H9 (cell line): ENCODE data around the gene INSM1. TPM values are rescaled to one million over a fixed set of nuclear protein-coding genes. Genes with fewer than 3 reads are reported as not detected.
"Not testable (repeated sequence)": the region's sequence is repeated elsewhere in the genome, so short reads cannot be mapped to it uniquely, and the experiment has no call there.

Experiments used
- DNase-seq: peaks from one replicate; pipeline ENCODE4 v3.0.0-alpha.2; 2017
- H2AFZ ChIP-seq: one replicate; pipeline ENCODE4 v1.6.1; 2013; ENCODE audit warnings: mild to moderate bottlenecking, low read length, control low read depth, moderate library complexity
- H2AK5ac ChIP-seq: 2 replicates; pipeline ENCODE4 v1.6.1; 2013; ENCODE audit warnings: low read length, control low read depth, mixed read lengths; ENCODE audit not compliant: insufficient read length
- H2BK120ac ChIP-seq: one replicate; pipeline ENCODE4 v1.6.1; 2013; ENCODE audit warnings: low read depth, mild to moderate bottlenecking, low read length, control low read depth, inconsistent platforms; ENCODE audit not compliant: poor library complexity, severe bottlenecking
- H2BK12ac ChIP-seq: 2 replicates; pipeline ENCODE4 v1.6.1; 2013; ENCODE audit warnings: low read length, control low read depth, mixed read lengths, low read depth; ENCODE audit not compliant: insufficient read length
- H2BK15ac ChIP-seq: 2 replicates; pipeline ENCODE4 v1.6.1; 2013; ENCODE audit warnings: low read depth, low read length, control low read depth
- H2BK20ac ChIP-seq: one replicate; pipeline ENCODE4 v1.6.1; 2013; ENCODE audit warnings: low read depth, mild to moderate bottlenecking, low read length, control low read depth, inconsistent platforms; ENCODE audit not compliant: poor library complexity, severe bottlenecking
- H2BK5ac ChIP-seq: 2 replicates; pipeline ENCODE4 v1.6.1; 2013; ENCODE audit warnings: low read length, control low read depth, mixed read lengths; ENCODE audit not compliant: insufficient read length
- H3K14ac ChIP-seq: 2 replicates; pipeline ENCODE4 v1.6.1; 2013; ENCODE audit warnings: low read length, control low read depth; ENCODE audit not compliant: insufficient read depth
- H3K18ac ChIP-seq: 2 replicates; pipeline ENCODE4 v1.6.1; 2013; ENCODE audit warnings: low read depth, mild to moderate bottlenecking, mixed read lengths, low read length, control low read depth; ENCODE audit not compliant: insufficient read length
- H3K23ac ChIP-seq: 2 replicates; pipeline ENCODE4 v1.6.1; 2013; ENCODE audit warnings: low read length, control low read depth, mixed read lengths, low read depth; ENCODE audit not compliant: insufficient read length
- H3K23me2 ChIP-seq: 2 replicates; pipeline ENCODE4 v1.6.1; 2013; ENCODE audit warnings: low read depth, mild to moderate bottlenecking, mixed read lengths, low read length, control low read depth; ENCODE audit not compliant: insufficient read length, poor library complexity, severe bottlenecking
- H3K27ac ChIP-seq: 2 replicates; pipeline ENCODE4 v1.5.1; 2013; ENCODE audit warnings: low read length, control low read depth, mixed read lengths, low read depth; ENCODE audit not compliant: insufficient read length
- H3K27me3 ChIP-seq: 2 replicates; pipeline ENCODE4 v1.6.1; 2013; ENCODE audit warnings: low read length, control low read depth, inconsistent platforms; ENCODE audit not compliant: insufficient read depth
- H3K4ac ChIP-seq: 2 replicates; pipeline ENCODE4 v1.6.1; 2013; ENCODE audit warnings: low read depth, mild to moderate bottlenecking, control low read depth, inconsistent platforms, low read length, moderate library complexity
- H3K4me1 ChIP-seq: 2 replicates; pipeline ENCODE4 v1.6.1; 2013; ENCODE audit warnings: low read length, control low read depth, inconsistent platforms; ENCODE audit not compliant: insufficient read depth
- H3K4me2 ChIP-seq: 2 replicates; pipeline ENCODE4 v1.6.1; 2013; ENCODE audit warnings: low read length, control low read depth, mixed read lengths; ENCODE audit not compliant: insufficient read length, insufficient read depth
- H3K56ac ChIP-seq: 2 replicates; pipeline ENCODE4 v1.6.1; 2013; ENCODE audit warnings: low read depth, mild to moderate bottlenecking, mixed read lengths, low read length, control low read depth; ENCODE audit not compliant: insufficient read length
- H3K79me1 ChIP-seq: 2 replicates; pipeline ENCODE4 v1.6.1; 2013; ENCODE audit warnings: low read depth, mild to moderate bottlenecking, moderate library complexity, low read length, control low read depth, inconsistent platforms; ENCODE audit not compliant: insufficient read depth, poor library complexity, severe bottlenecking
- H3K79me2 ChIP-seq: 2 replicates; pipeline ENCODE4 v1.6.1; 2013; ENCODE audit warnings: low read length, control low read depth, inconsistent platforms; ENCODE audit not compliant: insufficient read depth
- H3K9ac ChIP-seq: 2 replicates; pipeline ENCODE4 v1.6.1; 2013; ENCODE audit warnings: low read length, control low read depth, mixed read lengths; ENCODE audit not compliant: insufficient read length; ENCODE audit errors: extremely low read depth
- H3K9me3 ChIP-seq: one replicate; pipeline ENCODE4 v1.6.1; 2013; ENCODE audit warnings: low read depth, low read length, inconsistent platforms; ENCODE audit not compliant: control insufficient read depth
- H3T11ph ChIP-seq: one replicate; pipeline ENCODE4 v1.6.1; 2013; ENCODE audit warnings: mild to moderate bottlenecking, low read length, control low read depth, inconsistent platforms
- H4K20me1 ChIP-seq: one replicate; pipeline ENCODE4 v1.6.1; 2013; ENCODE audit not compliant: control insufficient read depth, insufficient read length, insufficient read depth
- H4K5ac ChIP-seq: 2 replicates; pipeline ENCODE4 v1.6.1; 2013; ENCODE audit warnings: low read depth, mild to moderate bottlenecking, mixed read lengths, low read length, control low read depth; ENCODE audit not compliant: insufficient read length
- H4K8ac ChIP-seq: replicated peaks from 2 replicates; pipeline ENCODE4 v1.6.1; 2013; ENCODE audit warnings: low read length, control low read depth, mixed read lengths, low read depth; ENCODE audit not compliant: insufficient read length
- H4K91ac ChIP-seq: 2 replicates; pipeline ENCODE4 v1.6.1; 2013; ENCODE audit warnings: low read depth, mild to moderate bottlenecking, moderate library complexity, mixed read lengths, low read length, control low read depth; ENCODE audit not compliant: insufficient read length
- H3K27ac Mint-ChIP-seq, 3 experiments: 2 replicates in 2 of 3; 3 replicates in 1 of 3; pipeline ENCODE4 v1.8.0; 2020 to 2021; ENCODE audit warnings: mixed read lengths in 3 of 3, mild to moderate bottlenecking in 1 of 3, moderate library complexity in 1 of 3
- H3K27me3 Mint-ChIP-seq: 2 replicates; pipeline ENCODE4 v1.8.0; 2021; ENCODE audit warnings: low read depth, mild to moderate bottlenecking, moderate library complexity, mixed read lengths
- H3K36me3 Mint-ChIP-seq, 3 experiments: 2 replicates in 2 of 3; 3 replicates in 1 of 3; pipeline ENCODE4 v1.8.0; 2020 to 2021; ENCODE audit warnings: low read depth in 3 of 3, mixed read lengths in 3 of 3; ENCODE audit not compliant: insufficient read depth in 1 of 3
- H3K4me1 Mint-ChIP-seq, 2 experiments: 2 replicates each; pipeline ENCODE4 v1.8.0; 2020; ENCODE audit warnings: mixed read lengths in 2 of 2
- H3K4me3 Mint-ChIP-seq, 2 experiments: 2 replicates in 1 of 2; 3 replicates in 1 of 2; pipeline ENCODE4 v1.8.0; 2020 to 2021; ENCODE audit warnings: mild to moderate bottlenecking in 2 of 2, mixed read lengths in 2 of 2, moderate library complexity in 1 of 2
- H3K9me3 Mint-ChIP-seq, 2 experiments: 2 replicates in 1 of 2; 3 replicates in 1 of 2; pipeline ENCODE4 v1.8.0; 2020; ENCODE audit warnings: mild to moderate bottlenecking in 2 of 2, mixed read lengths in 2 of 2, moderate library complexity in 1 of 2
- CTCF ChIP-seq: fragments of 200-600 bp; sonication (generic); conservative IDR thresholded peaks from 3 replicates; pipeline ENCODE4 v1.8.0; 2021; ENCODE audit warnings: antibody characterized with exemption, mild to moderate bottlenecking
- WGBS: extraction: QIAGEN DNeasy Blood & Tissue Kit; methylation state at CpG from one replicate; pipeline ENCODE4 v1.1.7; 2013; ENCODE audit warnings: missing lambda C conversion rate, low lambda C conversion rate, mixed read lengths; ENCODE audit not compliant: insufficient read length; ENCODE audit errors: extremely low coverage; 5-methylcytosine and 5-hydroxymethylcytosine counted together
- total RNA-seq: library from RNA; stranded (reverse); gene quantifications from 2 replicates; pipeline ENCODE4 v1.2.1, GENCODE V29; 2021

INSM1 gene
- total RNA-seq, 1 experiment from 2014 or later = 0.83 TPM

GRCh38 chr20:20353576-20353975, 14.3 kb upstream of the INSM1 start:
- Mint-ChIP-seq H3K36me3 (peaks cover 9 to 20% (median 11%) of the 10 kb centered on the region in 3 experiments), H3K4me3 (no peak overlapping the region), H3K9me3 (peaks cover 28 to 37% of the 10 kb centered on the region in 2 experiments), H3K27ac (no peak overlapping the region), H3K27me3 (peaks cover 12% of the 10 kb centered on the region), H3K4me1 (no peaks in the 10 kb centered on the region)
- TF ChIP-seq CTCF = no peak
- Histone ChIP-seq H3T11ph (no peak overlapping the region), H3K79me2 (no peaks in the 10 kb centered on the region), H2BK20ac (no peak overlapping the region), H2AK5ac (no peak overlapping the region), H4K91ac (no peak overlapping the region), H3K27ac (no peak overlapping the region), H3K23ac (no peak overlapping the region), H3K79me1 (no peaks in the 10 kb centered on the region), H3K27me3 (no peaks in the 10 kb centered on the region), H3K18ac (no peak overlapping the region), H3K4me2 (no peak overlapping the region), H3K4ac (no peak overlapping the region), H2BK15ac (no peak overlapping the region), H2BK120ac (no peak overlapping the region), H2BK12ac (no peak overlapping the region), H3K9ac (no peak overlapping the region), H3K23me2 (no peaks in the 10 kb centered on the region), H2AFZ (no peak overlapping the region), H3K56ac (no peak overlapping the region), H3K9me3 (peaks cover 7% of the 10 kb centered on the region), H4K8ac (no peak overlapping the region), H2BK5ac (no peak overlapping the region), H3K4me1 (no peaks in the 10 kb centered on the region), H4K20me1 (no peaks in the 10 kb centered on the region), H3K14ac (no peak overlapping the region), H4K5ac (no peak overlapping the region)
- no peak for DNase-seq
- WGBS = no CpG with 5 or more reads among the region's 3 CpGs

GRCh38 chr20:20355503-20355902, 12.4 kb upstream of the INSM1 start:
- not testable (repeated sequence) for H2BK12ac ChIP-seq, H4K5ac ChIP-seq, H2BK120ac ChIP-seq, H3K27ac Mint-ChIP-seq, H3K14ac ChIP-seq, H3K4me2 ChIP-seq, H2AK5ac ChIP-seq, H3K79me2 ChIP-seq, H4K8ac ChIP-seq, H3K4me1 Mint-ChIP-seq, H3K23ac ChIP-seq, H4K91ac ChIP-seq, H3K9ac ChIP-seq, H3K79me1 ChIP-seq, H3K18ac ChIP-seq, H3K27me3 ChIP-seq, H3K4me3 Mint-ChIP-seq, H2BK15ac ChIP-seq, H3K27ac ChIP-seq, H2BK20ac ChIP-seq, H2BK5ac ChIP-seq, H4K20me1 ChIP-seq, H3K4ac ChIP-seq, H3K9me3 ChIP-seq, H3K56ac ChIP-seq, DNase-seq, H3T11ph ChIP-seq, H2AFZ ChIP-seq, H3K23me2 ChIP-seq, H3K4me1 ChIP-seq
- Mint-ChIP-seq H3K36me3 (peaks cover 9 to 20% (median 11%) of the 10 kb centered on the region in 3 experiments), H3K27me3 (peaks cover 30% of the 10 kb centered on the region), H3K9me3 (peaks cover 28 to 37% of the 10 kb centered on the region in 2 experiments)
